ENCODE data around the gene CASP12. TPM values are rescaled to one million over a fixed set of nuclear protein-coding genes. Genes with fewer than 3 reads are reported as not detected.

The CASP12 gene
- total RNA-seq, 1 experiment from 2014 or later: not detected

GRCh38 chr11:104899226-104899625 is 966 bp upstream of the CASP12 start:
- ChIA-PET POLR2A (no interaction called here), CTCF (interaction anchor here (0.7 to 1.0 kb wide), 2 partner anchors 104 to 955 kb away, joined by 3 read pairs; no protein-coding TSS in a partner anchor)
- H3K36me3 Mint-ChIP-seq (ENCODE audit: insufficient read depth, unreplicated experiment): no peaks in the 10 kb centered on the region
- intact Hi-C loops (cut with micrococcal nuclease): no loop called here
- H3K27me3 Mint-ChIP-seq (ENCODE audit: insufficient read depth, unreplicated experiment): no peaks in the 10 kb centered on the region
- TF ChIP-seq, protein P1, sequence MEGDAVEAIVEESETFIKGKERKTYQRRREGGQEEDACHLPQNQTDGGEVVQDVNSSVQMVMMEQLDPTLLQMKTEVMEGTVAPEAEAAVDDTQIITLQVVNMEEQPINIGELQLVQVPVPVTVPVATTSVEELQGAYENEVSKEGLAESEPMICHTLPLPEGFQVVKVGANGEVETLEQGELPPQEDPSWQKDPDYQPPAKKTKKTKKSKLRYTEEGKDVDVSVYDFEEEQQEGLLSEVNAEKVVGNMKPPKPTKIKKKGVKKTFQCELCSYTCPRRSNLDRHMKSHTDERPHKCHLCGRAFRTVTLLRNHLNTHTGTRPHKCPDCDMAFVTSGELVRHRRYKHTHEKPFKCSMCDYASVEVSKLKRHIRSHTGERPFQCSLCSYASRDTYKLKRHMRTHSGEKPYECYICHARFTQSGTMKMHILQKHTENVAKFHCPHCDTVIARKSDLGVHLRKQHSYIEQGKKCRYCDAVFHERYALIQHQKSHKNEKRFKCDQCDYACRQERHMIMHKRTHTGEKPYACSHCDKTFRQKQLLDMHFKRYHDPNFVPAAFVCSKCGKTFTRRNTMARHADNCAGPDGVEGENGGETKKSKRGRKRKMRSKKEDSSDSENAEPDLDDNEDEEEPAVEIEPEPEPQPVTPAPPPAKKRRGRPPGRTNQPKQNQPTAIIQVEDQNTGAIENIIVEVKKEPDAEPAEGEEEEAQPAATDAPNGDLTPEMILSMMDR (IDR thresholded peaks at IDR 0.05; ENCODE audit: unreplicated experiment): no peak
- H3K4me3 Mint-ChIP-seq (ENCODE audit: unreplicated experiment): no peak overlapping the region
- DNase-seq (ENCODE audit: unreplicated experiment): no peak
- no peak overlapping the region for H3K27ac Mint-ChIP-seq (ENCODE audit: low read depth, unreplicated experiment)
- no peaks in the 10 kb centered on the region for H3K9me3 Mint-ChIP-seq (ENCODE audit: unreplicated experiment)
- no peaks in the 10 kb centered on the region for H3K4me1 Mint-ChIP-seq (ENCODE audit: insufficient read depth, unreplicated experiment)
- no TSS peak for BruUV-seq (replicated peaks)

GRCh38 chr11:104898685-104899013 is 389 bp upstream of the CASP12 start:
- POLR2A ChIA-PET: no interaction called here
- no peaks in the 10 kb centered on the region for H3K27me3 Mint-ChIP-seq (ENCODE audit: insufficient read depth, unreplicated experiment)
- TF ChIP-seq, protein P1 (IDR thresholded peaks at IDR 0.05; ENCODE audit: unreplicated experiment): no peak
- no peak for DNase-seq (ENCODE audit: unreplicated experiment)
- H3K36me3 Mint-ChIP-seq (ENCODE audit: insufficient read depth, unreplicated experiment): no peaks in the 10 kb centered on the region
- no peaks in the 10 kb centered on the region for H3K4me1 Mint-ChIP-seq (ENCODE audit: insufficient read depth, unreplicated experiment)
- H3K4me3 Mint-ChIP-seq (ENCODE audit: unreplicated experiment): no peak overlapping the region
- CTCF ChIA-PET: no interaction called here
- intact Hi-C loops (cut with micrococcal nuclease): no loop called here
- H3K9me3 Mint-ChIP-seq (ENCODE audit: unreplicated experiment): no peaks in the 10 kb centered on the region
- no TSS peak for BruUV-seq (replicated peaks)
- H3K27ac Mint-ChIP-seq (ENCODE audit: low read depth, unreplicated experiment): no peak overlapping the region

GRCh38 chr11:104895634-104896033 is 2.6 kb downstream of the CASP12 start:
- ChIA-PET CTCF (interaction anchor here (0.7 kb wide), 1 partner anchor 1180 kb away, joined by 3 read pairs; no protein-coding TSS in a partner anchor), POLR2A (no interaction called here)
- no peaks in the 10 kb centered on the region for H3K9me3 Mint-ChIP-seq (ENCODE audit: unreplicated experiment)
- H3K27ac Mint-ChIP-seq (ENCODE audit: low read depth, unreplicated experiment): no peak overlapping the region
- no peak for DNase-seq (ENCODE audit: unreplicated experiment)
- no TSS peak for BruUV-seq (replicated peaks)
- H3K4me3 Mint-ChIP-seq (ENCODE audit: unreplicated experiment): no peak overlapping the region
- H3K4me1 Mint-ChIP-seq (ENCODE audit: insufficient read depth, unreplicated experiment): no peaks in the 10 kb centered on the region
- no peaks in the 10 kb centered on the region for H3K36me3 Mint-ChIP-seq (ENCODE audit: insufficient read depth, unreplicated experiment)
- TF ChIP-seq, protein P1 (IDR thresholded peaks at IDR 0.05; ENCODE audit: unreplicated experiment): no peak
- no peaks in the 10 kb centered on the region for H3K27me3 Mint-ChIP-seq (ENCODE audit: insufficient read depth, unreplicated experiment)
- intact Hi-C loops (cut with micrococcal nuclease): no loop called here

- no peaks in the 10 kb centered on the region for H3K36me3 Mint-ChIP-seq (ENCODE audit: insufficient read depth, unreplicated experiment)
- H3K9me3 Mint-ChIP-seq (ENCODE audit: unreplicated experiment): no peaks in the 10 kb centered on the region
- no TSS peak for BruUV-seq (replicated peaks)
- CTCF ChIA-PET: interaction anchor here (0.5 to 0.7 kb wide), 2 partner anchors 57 to 945 kb away, joined by 4 to 5 read pairs; no protein-coding TSS in a partner anchor
- no peaks in the 10 kb centered on the region for H3K4me1 Mint-ChIP-seq (ENCODE audit: insufficient read depth, unreplicated experiment)
- H3K27ac Mint-ChIP-seq (ENCODE audit: low read depth, unreplicated experiment): no peak overlapping the region
- intact Hi-C loops (cut with micrococcal nuclease): no loop called here
- POLR2A ChIA-PET: interaction anchor here (0.6 kb wide), 1 partner anchor 140 kb away, joined by 3 read pairs; no protein-coding TSS in a partner anchor
- DNase-seq (ENCODE audit: unreplicated experiment): no peak
- H3K27me3 Mint-ChIP-seq (ENCODE audit: insufficient read depth, unreplicated experiment): no peaks in the 10 kb centered on the region
- no peak overlapping the region for H3K4me3 Mint-ChIP-seq (ENCODE audit: unreplicated experiment)
- TF ChIP-seq, protein P1 (IDR thresholded peaks at IDR 0.05; ENCODE audit: unreplicated experiment): no peak
Measured at GRCh38 chr11:104893876-104894275, 4.4 kb downstream of the CASP12 start.
